Measurements from ENCODE around the gene PCGF5. TPM values are rescaled to one million over a fixed set of nuclear protein-coding genes. Genes with fewer than 3 reads are reported as not detected.
"Not testable (repeated sequence)": the region's sequence is repeated elsewhere in the genome, so short reads cannot be mapped to it uniquely, and the experiment has no call there.

PCGF5 gene
- total RNA-seq, 2 donors from 2014 or later, result 42.8 to 62.0 TPM

DNA sequence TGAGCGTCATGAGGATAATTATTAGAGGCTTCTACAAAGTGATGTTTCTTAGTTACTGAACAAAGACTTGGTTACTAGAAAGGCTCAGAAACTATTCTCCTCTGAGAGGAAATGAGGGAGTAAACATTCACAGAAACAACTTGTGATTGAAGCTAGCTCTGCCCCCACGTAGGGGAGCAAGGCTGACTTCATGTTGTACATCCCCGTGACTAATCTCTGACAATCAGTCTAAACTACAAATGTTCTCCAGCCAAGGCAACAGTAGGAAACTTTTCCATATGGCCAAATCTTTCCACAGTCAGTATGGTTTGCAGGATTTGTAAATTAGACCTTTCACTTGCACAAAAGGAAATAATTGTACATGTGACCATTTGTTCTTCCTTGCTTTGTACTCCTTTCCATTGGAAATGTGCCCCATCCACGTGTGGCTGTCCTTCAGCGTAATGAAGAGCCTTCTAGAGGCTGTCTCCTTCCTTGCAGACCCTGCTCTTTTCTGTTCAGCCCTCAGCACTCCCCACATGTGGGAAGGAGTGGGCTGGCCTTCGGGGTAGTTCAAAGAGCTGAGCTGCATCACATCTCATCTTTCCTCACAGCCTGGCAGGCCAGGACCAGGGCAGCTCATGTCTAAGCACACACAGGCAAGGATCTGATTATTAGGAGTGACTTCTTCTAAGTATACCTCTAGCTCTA lies 93.5 kb downstream of the PCGF5 start:
- TF ChIP-seq, protein P1, sequence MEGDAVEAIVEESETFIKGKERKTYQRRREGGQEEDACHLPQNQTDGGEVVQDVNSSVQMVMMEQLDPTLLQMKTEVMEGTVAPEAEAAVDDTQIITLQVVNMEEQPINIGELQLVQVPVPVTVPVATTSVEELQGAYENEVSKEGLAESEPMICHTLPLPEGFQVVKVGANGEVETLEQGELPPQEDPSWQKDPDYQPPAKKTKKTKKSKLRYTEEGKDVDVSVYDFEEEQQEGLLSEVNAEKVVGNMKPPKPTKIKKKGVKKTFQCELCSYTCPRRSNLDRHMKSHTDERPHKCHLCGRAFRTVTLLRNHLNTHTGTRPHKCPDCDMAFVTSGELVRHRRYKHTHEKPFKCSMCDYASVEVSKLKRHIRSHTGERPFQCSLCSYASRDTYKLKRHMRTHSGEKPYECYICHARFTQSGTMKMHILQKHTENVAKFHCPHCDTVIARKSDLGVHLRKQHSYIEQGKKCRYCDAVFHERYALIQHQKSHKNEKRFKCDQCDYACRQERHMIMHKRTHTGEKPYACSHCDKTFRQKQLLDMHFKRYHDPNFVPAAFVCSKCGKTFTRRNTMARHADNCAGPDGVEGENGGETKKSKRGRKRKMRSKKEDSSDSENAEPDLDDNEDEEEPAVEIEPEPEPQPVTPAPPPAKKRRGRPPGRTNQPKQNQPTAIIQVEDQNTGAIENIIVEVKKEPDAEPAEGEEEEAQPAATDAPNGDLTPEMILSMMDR (IDR thresholded peaks at IDR 0.05), result no peak
- H3K36me3 ChIP-seq, result no peaks in the 10 kb centered on the region
- no peak overlapping the region for H3K27ac ChIP-seq
- H3K4me1 ChIP-seq, result no peaks in the 10 kb centered on the region
- no peaks in the 10 kb centered on the region for H3K27me3 ChIP-seq
- H3K9me3 ChIP-seq, result no peaks in the 10 kb centered on the region
- DNase-seq (ENCODE audit: low spot score), result no peak
- H3K4me3 ChIP-seq, result no peak overlapping the region

DNA sequence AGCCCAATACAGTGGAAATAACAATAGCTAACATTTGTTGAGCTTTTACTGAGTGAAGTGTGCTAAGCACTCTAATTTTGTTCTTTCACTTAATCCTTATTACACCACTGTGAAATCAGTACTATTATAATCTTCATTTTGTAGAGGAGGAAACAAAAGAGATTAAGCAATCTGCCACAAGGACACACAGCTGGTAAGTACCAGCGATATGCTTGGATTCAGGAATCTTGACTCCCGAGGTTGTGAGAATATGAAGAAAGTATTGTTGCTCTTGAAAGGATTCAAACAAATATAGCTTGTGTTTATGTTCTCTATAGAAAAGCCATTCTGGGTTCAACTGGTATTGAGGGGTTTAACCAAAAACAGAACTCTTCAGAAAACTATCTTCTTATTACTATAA lies 96.0 kb downstream of the PCGF5 start:
- Histone ChIP-seq H3K4me3 (no peak overlapping the region), H3K27me3 (no peaks in the 10 kb centered on the region)
- TF ChIP-seq, protein P1 (IDR thresholded peaks at IDR 0.05), result no peak

DNA sequence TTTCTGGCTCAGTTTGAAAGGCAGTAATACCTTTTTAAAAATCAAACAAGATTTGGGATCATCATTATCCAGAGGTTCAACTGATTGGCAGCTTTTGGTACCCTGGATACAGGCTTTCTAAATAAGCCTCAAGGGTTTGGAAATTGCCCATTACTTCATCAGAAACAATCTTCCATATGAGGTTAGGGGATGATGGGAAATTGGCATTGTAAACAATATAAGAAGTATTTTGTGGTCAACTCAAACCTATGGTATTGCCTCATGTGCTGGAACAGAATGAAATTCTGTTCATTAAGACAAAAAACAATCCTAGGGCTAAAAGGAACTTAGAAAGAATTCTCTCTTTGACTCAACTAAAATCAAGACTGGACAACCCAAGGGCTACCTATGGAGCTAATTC lies 97.1 kb downstream of the PCGF5 start:
- Histone ChIP-seq H3K27me3 (no peaks in the 10 kb centered on the region), H3K27ac (no peak overlapping the region), H3K4me1 (no peaks in the 10 kb centered on the region), H3K9me3 (no peaks in the 10 kb centered on the region), H3K36me3 (no peaks in the 10 kb centered on the region), H3K4me3 (no peak overlapping the region)
- DNase-seq (ENCODE audit: low spot score), result no peak
- TF ChIP-seq, protein P1 (IDR thresholded peaks at IDR 0.05), result no peak

More for the DNA sequence above, 96.0 kb downstream of the PCGF5 start:
- Histone ChIP-seq H3K9me3 (no peaks in the 10 kb centered on the region), H3K27ac (no peak overlapping the region), H3K4me1 (no peaks in the 10 kb centered on the region), H3K36me3 (no peaks in the 10 kb centered on the region)
- no peak for DNase-seq (ENCODE audit: low spot score)

DNA sequence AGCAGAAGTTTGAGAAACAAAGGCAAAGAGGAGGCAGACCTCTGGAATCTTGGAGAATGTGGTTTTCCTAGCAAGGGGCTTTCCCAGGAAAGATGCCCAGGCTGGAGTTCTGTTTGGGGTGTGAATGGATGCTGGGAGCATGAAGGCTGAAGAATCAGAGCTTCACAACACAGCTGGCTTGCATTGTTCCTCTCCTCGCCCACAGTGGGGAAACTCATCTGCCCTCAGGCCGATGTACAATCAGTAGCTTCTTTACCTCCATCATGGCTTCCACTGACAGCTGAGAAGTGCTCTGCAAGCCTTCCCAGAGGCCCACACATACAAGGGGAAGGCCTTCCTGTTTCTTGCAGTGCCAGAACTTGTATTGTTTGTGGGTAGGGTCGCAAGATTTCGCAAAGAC lies 98.9 kb downstream of the PCGF5 start:
- Histone ChIP-seq H3K4me3 (no peak overlapping the region), H3K36me3 (no peaks in the 10 kb centered on the region), H3K9me3 (no peaks in the 10 kb centered on the region), H3K27me3 (no peaks in the 10 kb centered on the region), H3K4me1 (no peaks in the 10 kb centered on the region), H3K27ac (no peak overlapping the region)
- DNase-seq (ENCODE audit: low spot score), result no peak
- TF ChIP-seq, protein P1 (IDR thresholded peaks at IDR 0.05), result no peak

DNA sequence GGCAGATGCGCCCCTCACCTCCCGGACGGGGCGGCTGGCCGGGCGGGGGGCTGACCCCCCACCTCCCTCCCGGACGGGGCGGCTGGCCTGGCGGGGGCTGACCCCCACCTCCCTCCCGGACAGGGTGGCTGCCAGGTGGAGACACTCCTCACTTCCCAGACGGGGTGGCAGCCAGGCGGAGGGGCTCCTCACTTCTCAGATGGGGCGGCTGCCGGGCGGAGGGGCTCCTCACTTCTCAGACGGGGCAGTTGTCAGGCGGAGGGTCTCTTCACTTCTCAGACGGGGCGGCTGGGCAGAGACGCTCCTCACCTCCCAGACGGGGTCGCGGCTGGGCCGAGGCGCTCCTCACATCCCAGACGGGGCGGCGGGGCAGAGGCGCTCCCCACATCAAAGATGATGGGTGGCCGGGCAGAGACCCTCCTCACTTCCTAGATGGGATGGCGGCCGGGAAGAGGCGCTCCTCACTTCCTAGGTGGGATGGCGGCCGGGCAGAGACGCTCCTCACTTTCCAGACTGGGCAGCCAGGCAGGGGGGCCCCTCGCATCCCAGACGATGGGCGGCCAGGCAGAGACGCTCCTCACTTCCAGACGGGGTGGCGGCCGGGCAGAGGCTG lies 102.9 kb downstream of the PCGF5 start:
- not testable (repeated sequence) for H3K4me1 ChIP-seq; H3K27ac ChIP-seq; DNase-seq (ENCODE audit: low spot score); H3K9me3 ChIP-seq; H3K27me3 ChIP-seq; H3K4me3 ChIP-seq; H3K36me3 ChIP-seq

DNA sequence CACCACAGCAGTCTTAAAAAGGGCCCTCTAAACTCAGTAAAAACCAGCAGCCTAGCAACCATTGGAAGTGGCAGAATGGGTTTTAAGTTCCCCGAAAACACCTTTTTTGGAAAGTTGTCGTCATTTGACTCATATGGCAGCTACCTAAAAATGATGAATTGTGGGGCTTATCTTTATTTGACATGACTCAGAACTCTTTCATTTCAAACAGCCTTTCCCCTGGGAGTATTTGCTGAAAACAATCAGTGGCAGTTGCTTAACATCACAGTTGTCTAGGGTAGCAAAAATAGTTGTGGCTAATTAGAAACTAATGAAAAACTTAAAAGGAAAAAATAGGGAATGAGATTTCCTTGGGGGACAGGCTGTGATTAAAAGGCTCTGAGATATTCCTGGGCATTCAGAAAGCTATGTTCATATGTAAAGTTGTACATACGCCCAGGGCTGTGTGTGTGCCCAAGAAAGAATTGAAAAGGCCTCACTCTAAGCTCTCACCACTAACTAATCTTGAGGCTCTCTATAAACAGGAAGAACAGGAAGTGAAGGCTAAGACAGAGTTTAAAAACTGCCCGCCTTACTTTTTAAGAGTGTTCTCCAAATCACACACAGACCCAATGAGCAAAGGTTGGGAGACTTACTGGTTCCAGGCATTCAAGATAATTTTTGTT lies 108.0 kb downstream of the PCGF5 start:
- no peak for DNase-seq (ENCODE audit: low spot score)
- Histone ChIP-seq H3K27me3 (no peaks in the 10 kb centered on the region), H3K9me3 (peaks cover 0 to 6% of the 10 kb centered on the region in 2 donors), H3K4me1 (no peaks in the 10 kb centered on the region), H3K36me3 (no peaks in the 10 kb centered on the region), H3K4me3 (no peak overlapping the region), H3K27ac (no peak overlapping the region)
- TF ChIP-seq, protein P1 (IDR thresholded peaks at IDR 0.05), result no peak

Measured in right atrium auricular region (tissue), 2 donors.